GM12873 (cell line): ENCODE data around the gene CNKSR3.

Experiments used
- CTCF ChIP-seq: IDR thresholded peaks from 2 replicates; pipeline ENCODE4 v1.5.1; 2012; ENCODE audit warnings: low read depth, mild to moderate bottlenecking, moderate library complexity, low read length, control low read depth; ENCODE audit not compliant: insufficient read depth; ENCODE audit errors: missing control alignments

Gene CNKSR3

GRCh38 chr6:154494592-154495311 is 15.7 kb downstream of the CNKSR3 start:
- no peak for TF ChIP-seq CTCF

GRCh38 chr6:154491567-154492470 is 18.7 kb downstream of the CNKSR3 start:
- no peak for TF ChIP-seq CTCF

GRCh38 chr6:154489822-154490221 is 20.7 kb downstream of the CNKSR3 start:
- no peak for TF ChIP-seq CTCF

DNA sequence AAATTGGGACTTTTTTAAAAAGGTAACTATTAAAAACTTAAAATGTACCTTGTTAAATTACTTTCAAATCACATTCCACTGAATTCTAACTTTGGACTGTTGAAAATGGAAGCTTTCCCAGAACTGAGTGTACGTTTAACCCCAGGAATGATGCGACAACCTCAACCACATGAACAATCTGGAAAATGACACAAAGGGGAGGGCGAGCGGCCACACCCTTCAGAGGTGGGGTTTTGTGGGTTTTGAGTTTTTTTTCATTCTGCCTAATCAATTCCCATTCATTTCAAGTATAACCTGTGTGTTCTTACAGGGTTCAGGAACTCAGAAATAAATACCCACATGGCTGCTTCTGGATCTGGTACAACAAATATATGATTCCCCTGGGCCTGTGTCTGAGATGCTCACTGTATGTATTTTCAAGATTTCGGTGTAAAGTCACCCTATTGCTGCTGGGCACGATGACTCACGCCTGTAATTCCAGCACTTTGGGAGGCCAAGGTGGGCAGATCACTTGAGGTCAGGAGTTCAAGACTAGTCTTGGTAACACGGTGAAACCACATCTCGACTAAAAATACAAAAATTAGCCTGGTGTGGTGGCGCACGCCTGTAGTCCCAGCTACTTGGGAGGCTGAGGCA is 21.6 kb downstream of the CNKSR3 start:
- TF ChIP-seq CTCF = no peak

GRCh38 chr6:154488248-154488593 is 22.3 kb downstream of the CNKSR3 start:
- TF ChIP-seq CTCF = no peak

DNA sequence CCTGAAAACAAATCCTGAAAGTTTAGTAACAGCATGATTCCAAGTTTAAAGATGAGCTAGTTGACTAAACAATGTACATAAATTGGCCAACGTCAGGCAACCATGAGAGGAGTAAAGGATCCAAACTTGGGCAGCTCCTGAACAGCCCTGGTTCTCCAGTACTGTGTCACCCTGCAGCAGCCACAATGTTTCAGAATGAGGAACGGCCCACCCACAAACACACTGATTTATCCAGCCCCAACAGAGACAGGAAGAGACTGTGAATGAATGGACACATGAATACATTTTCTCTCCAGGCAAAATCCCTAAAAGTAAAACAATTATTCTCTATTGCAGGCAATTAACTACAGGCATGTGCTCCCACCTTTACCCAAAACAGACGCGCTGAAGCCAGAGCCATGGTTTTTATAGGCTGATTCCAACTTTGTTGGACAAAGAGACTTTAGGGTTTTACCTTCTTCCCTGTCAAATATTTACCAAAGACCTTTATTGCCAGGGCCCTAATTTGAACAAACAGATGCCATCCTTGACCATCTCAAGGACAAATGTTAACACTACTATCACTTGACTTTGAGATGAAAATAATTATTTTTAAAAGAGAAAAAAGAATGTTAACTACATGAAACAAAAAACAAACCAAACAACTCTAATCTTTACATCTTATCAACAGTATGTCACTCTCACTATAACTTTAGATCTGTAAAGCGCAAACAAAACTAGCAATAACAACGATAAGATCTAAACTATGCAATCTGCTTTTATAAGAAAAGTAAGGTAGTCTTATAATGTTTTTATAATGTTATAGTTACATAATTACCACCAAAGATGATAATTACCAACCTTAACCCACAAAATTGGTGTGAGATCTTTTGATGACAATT is 22.9 kb downstream of the CNKSR3 start:
- TF ChIP-seq CTCF = no peak
